HepG2 (cell line): ENCODE measurements around the gene PUM1.

Experiments used
- EP300 ChIP-seq, 3 experiments: sonication (generic) in 1 of 3; formaldehyde crosslinking in 1 of 3; IDR thresholded peaks; 2 replicates each; pipeline versions ENCODE4 v1.5.1 to v1.6.1; 2011 to 2020; ENCODE audit warnings: low read depth in 2 of 3, low read length in 2 of 3, borderline replicate concordance in 1 of 3, improper control_type of control experiment in 1 of 3, mild to moderate bottlenecking in 1 of 3, missing genetic modification reagents in 1 of 3, moderate library complexity in 1 of 3
- KMT2B ChIP-seq: IDR thresholded peaks from 2 replicates; pipeline ENCODE4 v1.6.1; 2016; ENCODE audit warnings: missing genetic modification reagents, missing compliant biosample characterization
- ZFP36L1 ChIP-seq: sonication (generic); formaldehyde crosslinking; IDR thresholded peaks from 2 replicates; pipeline ENCODE4 v1.8.0; 2022; ENCODE audit warnings: mild to moderate bottlenecking, missing genetic modification reagents, moderate library complexity
- ZNF251 ChIP-seq: sonication (generic); formaldehyde crosslinking; IDR thresholded peaks from 2 replicates; pipeline ENCODE4 v1.9.0; 2021; ENCODE audit warnings: mild to moderate bottlenecking, missing genetic modification reagents
- ZNF274 ChIP-seq: sonication (generic); formaldehyde crosslinking; IDR thresholded peaks from 2 replicates; pipeline ENCODE4 v1.5.1; 2020; ENCODE audit warnings: mild to moderate bottlenecking, missing genetic modification reagents
- ZNF546 ChIP-seq: sonication (generic); formaldehyde crosslinking; conservative IDR thresholded peaks from 2 replicates; pipeline ENCODE4 v1.8.1; 2023; ENCODE audit warnings: mild to moderate bottlenecking, missing genetic modification reagents
- TF ChIP-seq, protein P1 (sequence below): sonication (generic); formaldehyde crosslinking; IDR thresholded peaks from 2 replicates; pipeline ENCODE4 v1.5.0; 2020; ENCODE audit warnings: mild to moderate bottlenecking, missing genetic modification reagents, moderate library complexity
- TF ChIP-seq, protein P2 (sequence below): IDR thresholded peaks from 2 replicates; pipeline ENCODE4 v1.6.1; 2012; ENCODE audit warnings: inconsistent platforms
- TF ChIP-seq, protein P3 (sequence below): sonication (generic); formaldehyde crosslinking; IDR thresholded peaks from 2 replicates; pipeline ENCODE4 v1.4.0; 2020; ENCODE audit warnings: missing genetic modification reagents
- TF ChIP-seq, protein P4 (sequence below): sonication (generic); formaldehyde crosslinking; IDR thresholded peaks from 2 replicates; pipeline ENCODE4 v1.4.0; 2020; ENCODE audit warnings: missing genetic modification reagents

DNA sequence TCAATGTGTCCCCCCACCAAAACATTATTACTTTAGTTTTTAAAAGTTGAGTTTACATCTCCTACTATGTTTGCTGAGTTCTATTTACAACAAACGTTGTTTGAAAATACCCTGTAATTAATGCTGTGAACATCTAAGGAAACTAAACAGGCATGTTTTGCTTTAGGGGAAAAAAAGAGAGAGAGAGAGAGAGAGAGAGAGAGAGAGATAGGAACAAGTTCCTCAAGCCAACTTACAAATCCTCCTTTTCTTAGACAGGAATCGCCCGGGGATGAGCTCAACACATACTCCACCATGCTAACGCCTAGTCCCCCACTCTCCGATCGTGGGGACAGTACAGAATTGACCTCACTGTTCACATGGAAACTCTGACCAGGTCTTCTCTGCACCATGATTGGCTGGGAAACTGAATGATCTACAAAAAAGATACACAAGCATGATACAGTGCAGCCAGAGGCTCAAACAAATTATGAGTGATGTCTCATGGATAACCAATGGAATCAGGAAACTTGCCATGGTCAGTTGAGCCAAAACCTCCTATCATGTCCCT, 59.8 kb downstream of the PUM1 start:
- TF ChIP-seq ZNF274 (CRISPR knock-in tag), result no peak
- no peak for TF ChIP-seq ZFP36L1 (CRISPR knock-in tag)
- TF ChIP-seq ZNF251 (CRISPR knock-in tag), result no peak
- TF ChIP-seq, protein P1, sequence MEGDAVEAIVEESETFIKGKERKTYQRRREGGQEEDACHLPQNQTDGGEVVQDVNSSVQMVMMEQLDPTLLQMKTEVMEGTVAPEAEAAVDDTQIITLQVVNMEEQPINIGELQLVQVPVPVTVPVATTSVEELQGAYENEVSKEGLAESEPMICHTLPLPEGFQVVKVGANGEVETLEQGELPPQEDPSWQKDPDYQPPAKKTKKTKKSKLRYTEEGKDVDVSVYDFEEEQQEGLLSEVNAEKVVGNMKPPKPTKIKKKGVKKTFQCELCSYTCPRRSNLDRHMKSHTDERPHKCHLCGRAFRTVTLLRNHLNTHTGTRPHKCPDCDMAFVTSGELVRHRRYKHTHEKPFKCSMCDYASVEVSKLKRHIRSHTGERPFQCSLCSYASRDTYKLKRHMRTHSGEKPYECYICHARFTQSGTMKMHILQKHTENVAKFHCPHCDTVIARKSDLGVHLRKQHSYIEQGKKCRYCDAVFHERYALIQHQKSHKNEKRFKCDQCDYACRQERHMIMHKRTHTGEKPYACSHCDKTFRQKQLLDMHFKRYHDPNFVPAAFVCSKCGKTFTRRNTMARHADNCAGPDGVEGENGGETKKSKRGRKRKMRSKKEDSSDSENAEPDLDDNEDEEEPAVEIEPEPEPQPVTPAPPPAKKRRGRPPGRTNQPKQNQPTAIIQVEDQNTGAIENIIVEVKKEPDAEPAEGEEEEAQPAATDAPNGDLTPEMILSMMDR (CRISPR knock-in tag), result no peak
- TF ChIP-seq ZNF546 (CRISPR knock-in tag), result no peak
- TF ChIP-seq, protein P2, sequence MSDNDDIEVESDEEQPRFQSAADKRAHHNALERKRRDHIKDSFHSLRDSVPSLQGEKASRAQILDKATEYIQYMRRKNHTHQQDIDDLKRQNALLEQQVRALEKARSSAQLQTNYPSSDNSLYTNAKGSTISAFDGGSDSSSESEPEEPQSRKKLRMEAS, result no peak
- no peak for TF ChIP-seq KMT2B (CRISPR knock-in tag)
- no peak for TF ChIP-seq EP300 (IDR thresholded peaks at IDR 0.05; ENCODE audit: low read depth in 2 of 2, low read length in 2 of 2)
- TF ChIP-seq EP300 (CRISPR knock-in tag; IDR thresholded peaks at IDR 0.05; ENCODE audit: borderline replicate concordance), result no peak
- TF ChIP-seq, protein P3, sequence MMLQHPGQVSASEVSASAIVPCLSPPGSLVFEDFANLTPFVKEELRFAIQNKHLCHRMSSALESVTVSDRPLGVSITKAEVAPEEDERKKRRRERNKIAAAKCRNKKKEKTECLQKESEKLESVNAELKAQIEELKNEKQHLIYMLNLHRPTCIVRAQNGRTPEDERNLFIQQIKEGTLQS (CRISPR knock-in tag), result no peak
- TF ChIP-seq, protein P4, sequence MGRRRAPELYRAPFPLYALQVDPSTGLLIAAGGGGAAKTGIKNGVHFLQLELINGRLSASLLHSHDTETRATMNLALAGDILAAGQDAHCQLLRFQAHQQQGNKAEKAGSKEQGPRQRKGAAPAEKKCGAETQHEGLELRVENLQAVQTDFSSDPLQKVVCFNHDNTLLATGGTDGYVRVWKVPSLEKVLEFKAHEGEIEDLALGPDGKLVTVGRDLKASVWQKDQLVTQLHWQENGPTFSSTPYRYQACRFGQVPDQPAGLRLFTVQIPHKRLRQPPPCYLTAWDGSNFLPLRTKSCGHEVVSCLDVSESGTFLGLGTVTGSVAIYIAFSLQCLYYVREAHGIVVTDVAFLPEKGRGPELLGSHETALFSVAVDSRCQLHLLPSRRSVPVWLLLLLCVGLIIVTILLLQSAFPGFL (CRISPR knock-in tag), result no peak
